Stimulated activated CD8-positive, alpha-beta memory T cell treated with anti-CD3 and anti-CD28 coated beads, Interleukin-4, amount 100 ng/mL, for 1 hour (primary cell): Measurements from ENCODE around the gene TOB1.
A peak's percentile ranks its signal among the peaks of the same experiment; 100 is the strongest.

Source experiments
- DNase-seq, 2 donors: peaks; one replicate each; pipeline ENCODE4 v3.0.0-alpha.2; 2020; ENCODE audit warnings: low read depth in 2 of 2, low spot score in 1 of 2

The TOB1 gene

DNA sequence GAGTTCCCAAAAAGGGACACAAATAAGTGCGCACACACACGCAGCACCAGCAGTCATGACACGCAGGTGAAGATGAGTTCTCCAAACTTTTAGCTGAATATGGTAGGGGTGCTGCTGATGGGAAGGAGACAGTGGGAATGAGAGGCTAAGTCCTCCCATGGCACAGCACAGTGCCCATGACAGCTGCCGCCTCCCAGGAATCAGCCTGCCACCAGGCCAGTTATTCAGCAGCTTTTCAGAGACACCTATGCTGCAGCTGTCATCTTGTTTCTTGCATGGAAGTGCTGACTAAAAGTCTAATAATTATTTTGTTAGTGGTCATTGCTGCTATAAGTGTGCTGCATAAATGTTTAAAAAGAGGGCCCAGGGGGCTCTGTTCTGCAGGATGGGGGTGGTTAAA is 18.6 kb downstream of the TOB1 start:
- DNase-seq: no peak

DNA sequence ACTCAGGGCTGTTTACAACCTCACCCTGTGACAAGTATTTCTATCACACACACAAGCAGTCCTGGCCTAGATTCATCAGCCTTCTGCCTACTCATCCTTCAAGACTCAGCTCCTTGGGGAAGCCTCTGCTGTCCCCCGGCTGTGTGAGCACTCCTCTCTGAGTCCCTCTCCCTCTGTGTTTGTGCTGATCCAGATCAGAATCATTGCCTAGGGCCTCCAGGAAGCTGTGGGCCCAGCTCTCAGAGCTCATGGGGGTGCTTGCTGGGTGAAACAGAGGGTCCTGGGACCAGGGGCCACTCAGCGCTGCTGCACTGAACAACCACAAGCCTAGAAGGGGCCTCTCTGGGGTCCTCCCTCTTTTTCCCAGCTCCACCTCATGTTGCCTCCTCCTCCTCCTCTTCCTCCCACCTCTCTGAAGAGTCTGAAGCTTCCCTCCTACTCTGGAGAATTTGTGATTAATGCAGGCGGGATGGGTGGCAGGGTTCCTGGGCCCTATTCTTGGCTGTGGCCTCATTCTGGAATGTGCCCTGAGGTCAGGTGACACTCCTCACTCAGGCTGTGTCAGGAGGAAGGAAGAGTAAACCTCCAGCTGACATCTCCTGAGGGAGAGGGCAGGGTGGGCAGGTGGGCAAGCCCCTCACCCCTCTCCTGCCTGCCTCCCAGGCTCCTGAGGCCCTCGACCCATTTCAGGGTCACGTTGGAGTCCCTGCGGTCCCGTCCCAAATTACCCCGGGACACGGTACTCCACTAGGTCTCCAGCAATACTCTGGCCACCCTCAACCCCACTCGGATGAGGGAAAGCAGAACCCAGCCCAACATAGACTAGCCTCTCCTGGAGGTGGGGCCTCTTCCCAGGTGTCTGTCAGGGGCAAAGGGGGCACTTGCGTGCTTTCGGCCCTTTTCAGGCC is 20.7 kb downstream of the TOB1 start:
- no peak for DNase-seq

DNA sequence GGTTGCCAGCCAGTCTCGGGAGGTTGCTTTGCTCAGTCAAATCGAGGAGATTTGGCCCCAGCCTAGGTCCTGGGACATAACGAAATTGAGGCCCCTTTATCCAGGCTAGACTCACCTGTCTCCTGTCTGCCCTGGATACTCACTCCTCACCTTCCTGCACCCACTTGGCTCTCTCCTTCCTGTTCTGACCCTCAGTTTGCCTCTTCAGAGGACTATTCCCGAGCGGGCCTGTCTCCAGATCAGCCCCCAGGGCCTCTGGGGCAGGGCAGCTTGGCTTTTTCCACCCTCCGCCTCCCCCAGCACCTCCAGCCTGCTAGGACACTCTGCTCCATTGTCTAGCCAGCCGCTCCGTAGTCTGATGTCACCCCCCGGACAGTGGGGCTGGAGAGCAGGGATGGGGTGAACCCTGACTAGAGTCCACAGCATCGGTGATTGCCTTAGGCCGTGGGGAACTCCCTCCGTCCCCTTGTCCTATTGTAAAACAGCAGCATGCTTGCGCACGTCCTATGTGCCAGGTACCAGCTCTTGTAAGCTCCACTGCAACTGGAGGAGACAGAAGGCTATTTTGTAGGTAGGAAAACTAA is 21.9 kb downstream of the TOB1 start:
- DNase-seq: no peak

DNA sequence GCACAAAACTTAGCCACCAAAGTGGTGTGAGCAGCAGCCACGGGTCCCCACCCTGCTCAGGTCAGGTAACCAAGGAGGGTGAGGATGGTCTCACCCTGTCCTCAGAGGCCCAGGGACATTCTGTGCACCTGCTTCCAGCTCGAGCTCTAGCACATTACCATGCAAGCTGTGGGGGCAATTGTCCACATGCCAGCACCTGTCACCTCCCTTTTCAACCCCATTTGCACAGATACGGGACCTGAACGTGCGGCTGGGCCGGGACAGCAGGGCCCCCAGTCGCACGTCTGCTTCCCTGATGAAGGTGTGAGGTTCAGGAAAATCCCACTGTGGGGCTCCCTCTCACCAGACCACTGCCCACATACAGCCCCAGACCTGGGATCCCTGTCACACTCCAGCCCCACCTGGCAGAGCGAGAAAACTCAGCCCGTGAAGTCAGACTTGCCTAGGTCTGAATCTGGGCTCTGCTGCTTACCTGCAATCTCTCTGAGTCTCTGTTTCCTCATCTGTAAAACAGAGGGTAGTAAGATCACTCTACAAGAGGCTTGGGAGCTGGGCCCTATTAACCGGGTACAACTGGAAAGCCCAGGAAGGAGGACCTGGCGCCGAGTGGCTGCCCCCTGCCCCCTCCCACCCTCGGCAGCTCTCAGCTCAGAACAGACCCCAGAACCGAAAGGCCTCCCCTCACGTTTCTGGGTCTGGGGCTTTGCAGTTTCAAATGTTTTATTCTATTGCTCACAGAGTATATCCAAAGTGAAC is 22.8 kb downstream of the TOB1 start:
- DNase-seq: no peak

DNA sequence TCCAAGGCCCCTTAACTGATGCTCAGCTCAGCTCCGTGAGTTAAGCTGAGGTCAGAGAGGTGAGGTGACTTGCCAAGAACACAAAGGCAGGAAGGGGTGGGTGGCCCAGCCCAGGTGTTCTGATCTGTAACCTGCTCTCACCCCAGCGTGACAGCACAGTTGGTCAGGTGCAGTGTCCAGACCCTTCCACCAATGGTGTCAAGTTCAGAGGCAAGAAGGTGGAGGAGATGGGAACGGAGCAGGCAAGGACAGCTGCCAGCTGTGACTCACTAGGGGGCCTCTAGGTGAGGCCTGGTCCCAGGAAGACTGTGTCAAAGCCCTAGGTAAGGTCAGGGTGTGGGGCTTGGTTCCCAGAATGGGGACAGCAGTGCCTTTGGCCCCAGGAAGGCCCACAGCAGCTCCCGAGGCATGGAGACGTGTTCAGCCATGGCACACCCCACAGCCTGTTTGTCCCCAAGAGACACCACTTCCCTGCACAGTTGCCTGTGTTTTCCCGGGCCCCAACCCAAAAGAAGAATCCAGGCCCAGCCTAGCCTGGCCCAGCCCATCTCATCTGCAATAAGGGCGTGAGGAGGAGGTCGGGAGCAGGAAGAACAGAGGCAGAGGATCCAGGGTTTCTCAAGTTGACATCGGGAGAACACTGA is 23.5 kb downstream of the TOB1 start:
- no peak for DNase-seq

DNA sequence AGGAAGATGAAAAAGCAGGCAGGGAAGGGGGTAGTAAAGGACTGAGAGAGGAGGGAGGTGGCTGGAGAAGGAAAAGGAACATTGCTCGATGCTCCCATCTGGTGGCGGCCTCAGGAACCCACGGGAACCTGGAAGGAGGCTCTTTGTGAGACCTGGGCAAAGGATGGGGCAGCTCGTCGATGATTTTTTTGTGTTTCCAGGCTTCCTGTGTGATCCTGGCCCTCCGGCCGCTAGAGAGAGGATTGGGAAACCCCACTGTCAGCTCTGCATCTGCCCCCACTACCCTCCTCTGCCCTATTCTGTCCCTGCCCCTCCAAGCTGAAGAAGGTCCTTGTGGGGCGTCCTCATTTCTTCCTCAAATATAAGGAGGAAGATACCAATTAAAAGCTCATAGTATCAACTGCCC is 24.2 kb downstream of the TOB1 start:
- peak in 1 of 2 donors; percentile 18 for DNase-seq

DNA sequence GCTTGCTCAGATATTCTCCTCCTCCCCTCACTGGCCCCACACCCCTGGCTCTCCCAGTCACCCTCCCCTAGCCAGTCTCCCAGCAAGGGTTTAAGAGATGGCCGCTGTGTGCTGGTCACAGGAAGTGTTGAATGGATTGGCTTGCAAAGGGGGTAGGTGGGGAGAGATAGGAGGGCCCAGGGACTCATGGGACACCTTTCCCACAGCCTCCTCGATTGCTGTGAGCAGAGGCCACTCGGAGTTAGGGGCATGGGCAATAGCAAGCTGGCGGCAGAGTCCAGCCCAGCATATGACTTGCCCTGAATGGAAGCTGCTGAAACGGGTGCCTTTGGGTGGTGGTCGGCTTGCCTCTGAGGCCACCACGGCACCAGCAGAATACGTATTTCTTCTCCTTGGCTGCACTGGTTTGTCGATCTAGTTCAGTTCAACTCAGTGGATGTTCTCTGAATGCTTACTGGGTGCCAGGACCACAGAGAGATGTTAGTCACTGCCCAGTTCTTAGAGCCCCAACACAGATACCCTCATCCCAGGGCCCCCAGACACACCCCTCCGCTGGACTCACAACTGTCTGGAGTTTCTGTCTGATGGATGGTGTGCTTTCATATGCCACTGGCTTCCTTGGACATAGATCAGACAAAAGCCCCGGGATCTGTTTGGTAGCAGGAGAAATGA is 24.7 kb downstream of the TOB1 start:
- DNase-seq: no peak

DNA sequence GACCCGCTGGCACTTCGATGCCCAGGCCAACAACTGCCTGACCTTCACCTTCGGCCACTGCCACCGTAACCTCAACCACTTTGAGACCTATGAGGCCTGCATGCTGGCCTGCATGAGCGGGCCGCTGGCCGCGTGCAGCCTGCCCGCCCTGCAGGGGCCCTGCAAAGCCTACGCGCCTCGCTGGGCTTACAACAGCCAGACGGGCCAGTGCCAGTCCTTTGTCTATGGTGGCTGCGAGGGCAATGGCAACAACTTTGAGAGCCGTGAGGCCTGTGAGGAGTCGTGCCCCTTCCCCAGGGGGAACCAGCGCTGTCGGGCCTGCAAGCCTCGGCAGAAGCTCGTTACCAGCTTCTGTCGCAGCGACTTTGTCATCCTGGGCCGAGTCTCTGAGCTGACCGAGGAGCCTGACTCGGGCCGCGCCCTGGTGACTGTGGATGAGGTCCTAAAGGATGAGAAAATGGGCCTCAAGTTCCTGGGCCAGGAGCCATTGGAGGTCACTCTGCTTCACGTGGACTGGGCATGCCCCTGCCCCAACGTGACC is 25.8 kb downstream of the TOB1 start:
- no peak for DNase-seq

DNA sequence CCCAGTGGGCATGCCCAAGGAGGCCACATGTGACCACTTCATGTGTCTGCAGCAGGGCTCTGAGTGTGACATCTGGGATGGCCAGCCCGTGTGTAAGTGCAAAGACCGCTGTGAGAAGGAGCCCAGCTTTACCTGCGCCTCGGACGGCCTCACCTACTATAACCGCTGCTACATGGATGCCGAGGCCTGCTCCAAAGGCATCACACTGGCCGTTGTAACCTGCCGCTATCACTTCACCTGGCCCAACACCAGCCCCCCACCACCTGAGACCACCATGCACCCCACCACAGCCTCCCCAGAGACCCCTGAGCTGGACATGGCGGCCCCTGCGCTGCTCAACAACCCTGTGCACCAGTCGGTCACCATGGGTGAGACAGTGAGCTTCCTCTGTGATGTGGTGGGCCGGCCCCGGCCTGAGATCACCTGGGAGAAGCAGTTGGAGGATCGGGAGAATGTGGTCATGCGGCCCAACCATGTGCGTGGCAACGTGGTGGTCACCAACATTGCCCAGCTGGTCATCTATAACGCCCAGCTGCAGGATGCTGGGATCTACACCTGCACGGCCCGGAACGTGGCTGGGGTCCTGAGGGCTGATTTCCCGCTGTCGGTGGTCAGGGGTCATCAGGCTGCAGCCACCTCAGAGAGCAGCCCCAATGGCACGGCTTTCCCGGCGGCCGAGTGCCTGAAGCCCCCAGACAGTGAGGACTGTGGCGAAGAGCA is 26.4 kb downstream of the TOB1 start:
- DNase-seq: no peak

DNA sequence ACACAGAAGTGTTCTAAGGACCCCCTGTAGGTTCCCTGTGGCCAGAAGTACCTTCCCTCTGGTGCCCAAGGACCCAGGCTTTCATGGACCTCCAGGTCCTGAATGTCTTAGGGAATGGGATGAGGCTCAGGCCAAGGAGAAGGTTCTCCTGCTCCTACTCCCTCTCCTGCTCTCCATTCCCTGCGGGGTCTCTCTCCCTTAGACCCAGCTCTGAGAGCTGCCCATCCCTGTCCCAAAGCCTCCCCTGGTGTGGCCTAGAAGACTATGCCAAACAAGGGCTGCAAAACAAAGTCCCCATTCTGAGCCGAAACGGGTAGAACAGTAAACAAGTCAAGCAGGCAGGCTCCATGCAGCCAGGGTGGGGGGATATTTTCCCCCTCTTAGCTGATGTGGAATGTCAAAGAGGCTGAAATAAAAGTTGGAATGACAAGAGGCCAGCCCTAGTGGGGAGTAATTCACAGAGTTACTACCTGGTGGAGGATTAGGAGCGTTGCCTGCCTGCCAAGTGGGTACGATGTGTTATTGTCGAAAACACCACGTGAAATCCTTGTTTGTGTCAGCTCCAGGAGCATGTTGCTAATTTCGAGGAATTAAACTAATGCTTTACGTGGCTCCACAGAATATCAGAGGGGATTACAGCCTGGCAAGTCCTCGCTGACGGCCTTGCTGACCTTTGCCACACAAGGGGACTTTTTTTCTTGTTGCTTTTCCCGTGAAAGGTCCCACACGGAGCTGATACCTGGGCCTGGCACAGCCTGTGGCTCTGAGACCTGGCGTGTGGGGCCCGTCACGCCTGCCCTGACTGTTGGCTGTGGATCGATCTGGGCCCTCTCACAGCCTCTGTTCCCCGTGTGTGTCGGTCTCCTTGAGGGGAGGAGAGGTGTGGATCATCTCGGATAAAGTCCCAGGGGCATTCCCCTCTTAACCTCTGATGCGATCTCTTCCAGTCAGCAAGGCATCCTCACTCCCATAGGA is 27.9 kb downstream of the TOB1 start:
- no peak for DNase-seq

DNA sequence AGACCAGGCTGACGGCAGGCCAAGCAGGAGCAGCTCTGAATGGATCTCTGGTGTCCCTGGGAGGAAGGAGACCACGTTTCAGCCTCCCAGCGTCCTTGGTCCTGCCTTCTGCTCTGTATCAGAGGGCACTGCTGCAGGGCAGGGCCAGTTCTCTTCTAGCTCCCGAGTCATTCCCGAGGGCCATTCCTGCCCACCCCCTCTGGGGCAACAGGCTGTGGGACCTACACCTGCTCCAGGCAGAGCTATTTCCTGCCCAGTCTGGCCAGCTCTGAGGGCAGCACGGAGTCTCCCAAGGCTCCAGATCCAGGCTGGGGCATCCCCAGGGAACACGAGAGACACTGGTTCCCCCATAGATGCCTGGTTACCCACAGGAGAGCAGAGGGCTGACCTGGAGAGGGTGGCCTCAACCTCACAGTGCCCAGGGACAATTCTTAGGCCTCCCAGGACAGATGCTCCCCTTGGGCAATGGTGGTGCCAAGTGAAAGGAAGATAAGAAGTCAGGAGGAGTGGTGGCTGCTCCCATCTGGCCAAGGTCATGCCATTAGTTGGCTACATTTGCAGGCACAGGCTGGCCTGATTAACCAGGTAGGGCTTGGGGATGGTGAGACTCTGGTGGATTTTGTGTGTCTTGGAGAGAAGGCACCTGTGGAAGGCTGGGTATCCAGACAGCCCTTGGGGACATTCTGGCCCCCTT is 28.7 kb downstream of the TOB1 start:
- DNase-seq: no peak

DNA sequence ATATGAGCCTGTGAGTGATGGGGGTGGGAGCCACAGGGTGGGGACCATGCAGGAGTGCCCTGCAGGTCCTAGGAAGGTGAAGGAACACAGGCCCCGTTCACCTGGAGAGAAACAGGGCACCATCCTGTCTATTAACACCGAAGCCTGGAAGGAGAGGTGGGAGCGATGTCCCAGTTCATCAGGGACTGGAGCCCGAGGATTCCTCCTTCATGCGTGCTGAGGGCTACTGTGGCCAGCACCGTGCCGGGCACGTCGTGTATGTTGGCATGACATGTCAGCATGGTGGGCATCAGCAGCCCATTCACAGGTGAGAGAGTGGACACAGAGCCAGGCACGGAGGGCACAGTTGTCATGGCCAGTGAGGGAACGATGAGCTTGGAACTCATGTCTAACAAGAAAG is 29.3 kb downstream of the TOB1 start:
- no peak for DNase-seq

DNA sequence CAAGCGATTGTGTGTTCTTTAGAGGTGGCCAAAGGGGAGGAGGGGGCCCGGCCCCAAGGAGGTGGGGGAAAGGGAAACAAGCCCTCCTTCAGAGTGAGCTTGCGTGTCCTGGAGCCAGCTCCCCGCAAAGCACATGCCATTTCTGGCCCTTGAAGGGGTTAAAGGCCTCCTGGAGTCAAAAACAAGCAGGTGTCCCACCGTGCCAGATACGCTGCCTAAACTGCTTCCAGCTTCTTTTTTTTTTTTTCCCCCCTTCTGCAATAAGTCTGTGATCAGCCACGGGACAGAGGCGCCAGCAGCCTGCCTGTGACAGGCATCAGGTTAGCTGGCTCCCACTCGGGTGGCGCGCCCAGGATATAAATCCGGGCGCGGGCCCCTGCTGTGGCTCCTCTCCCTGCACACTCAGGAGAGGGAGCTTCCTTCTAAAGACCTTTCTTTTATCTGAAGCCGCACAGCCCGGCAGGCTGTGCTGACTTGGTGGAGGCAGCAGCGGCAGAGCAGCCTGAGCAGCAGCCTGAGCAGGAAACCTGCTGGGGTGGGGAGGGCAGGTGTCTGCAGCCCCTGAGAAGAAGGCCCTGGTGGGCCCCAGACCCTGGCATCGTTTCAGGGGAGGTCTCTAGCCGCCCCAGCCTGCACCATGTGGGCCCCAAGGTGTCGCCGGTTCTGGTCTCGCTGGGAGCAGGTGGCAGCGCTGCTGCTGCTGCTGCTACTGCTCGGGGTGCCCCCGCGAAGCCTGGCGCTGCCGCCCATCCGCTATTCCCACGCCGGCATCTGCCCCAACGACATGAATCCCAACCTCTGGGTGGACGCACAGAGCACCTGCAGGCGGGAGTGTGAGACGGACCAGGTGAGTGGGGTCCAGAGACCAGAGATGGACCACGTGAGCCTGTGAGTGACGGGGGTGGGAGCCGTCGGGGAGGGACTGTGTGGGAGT is 30.6 kb downstream of the TOB1 start, which contains the start of gene WFIKKN2:
TSS of gene WFIKKN2 (plus strand) at position 286 of the 934 bp plus-strand sequence. CDS start at position 638, 352 bp downstream.
- no peak for DNase-seq

DNA sequence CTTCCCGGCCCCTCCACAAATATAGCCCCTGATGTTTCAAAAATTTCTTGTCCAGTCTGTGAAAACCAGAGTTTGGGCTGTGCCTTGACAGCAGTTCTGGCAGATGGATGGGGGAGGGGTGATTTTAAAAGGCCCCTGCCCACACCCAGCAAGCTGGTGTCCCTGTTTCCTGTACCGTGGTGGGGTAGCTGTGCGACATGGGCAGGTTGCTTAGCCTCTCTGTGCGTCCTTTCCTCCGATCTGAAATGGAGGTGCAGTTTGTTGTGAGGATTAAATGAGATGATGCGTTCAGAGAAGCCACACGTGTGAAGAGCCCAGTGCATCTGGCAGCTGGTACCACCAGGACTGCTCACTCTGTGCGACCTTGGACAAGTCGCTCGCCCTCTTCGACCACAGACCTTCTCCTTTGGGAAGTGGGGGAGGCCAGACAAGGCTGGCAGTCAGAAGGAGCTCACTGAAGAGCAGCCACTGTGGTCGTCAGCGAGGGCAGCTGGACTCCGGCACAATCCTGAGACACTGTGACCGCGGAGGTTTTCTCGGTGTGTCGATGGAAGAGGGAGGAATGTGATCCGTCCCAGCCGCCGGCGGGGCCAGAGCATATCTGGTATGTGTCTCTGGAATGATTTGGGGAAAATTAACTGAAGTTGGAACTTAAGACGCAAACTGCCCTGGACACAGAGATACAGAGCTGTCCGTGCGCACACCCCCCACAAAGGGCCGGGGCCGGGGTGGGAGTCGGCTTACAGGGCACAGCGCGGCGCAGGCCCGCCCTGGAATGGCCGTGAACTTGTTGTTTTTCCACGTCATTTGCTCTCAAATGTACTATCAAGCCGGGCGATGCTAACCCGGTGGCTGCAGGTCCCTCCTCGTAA is 31.5 kb downstream of the TOB1 start:
- DNase-seq: no peak

DNA sequence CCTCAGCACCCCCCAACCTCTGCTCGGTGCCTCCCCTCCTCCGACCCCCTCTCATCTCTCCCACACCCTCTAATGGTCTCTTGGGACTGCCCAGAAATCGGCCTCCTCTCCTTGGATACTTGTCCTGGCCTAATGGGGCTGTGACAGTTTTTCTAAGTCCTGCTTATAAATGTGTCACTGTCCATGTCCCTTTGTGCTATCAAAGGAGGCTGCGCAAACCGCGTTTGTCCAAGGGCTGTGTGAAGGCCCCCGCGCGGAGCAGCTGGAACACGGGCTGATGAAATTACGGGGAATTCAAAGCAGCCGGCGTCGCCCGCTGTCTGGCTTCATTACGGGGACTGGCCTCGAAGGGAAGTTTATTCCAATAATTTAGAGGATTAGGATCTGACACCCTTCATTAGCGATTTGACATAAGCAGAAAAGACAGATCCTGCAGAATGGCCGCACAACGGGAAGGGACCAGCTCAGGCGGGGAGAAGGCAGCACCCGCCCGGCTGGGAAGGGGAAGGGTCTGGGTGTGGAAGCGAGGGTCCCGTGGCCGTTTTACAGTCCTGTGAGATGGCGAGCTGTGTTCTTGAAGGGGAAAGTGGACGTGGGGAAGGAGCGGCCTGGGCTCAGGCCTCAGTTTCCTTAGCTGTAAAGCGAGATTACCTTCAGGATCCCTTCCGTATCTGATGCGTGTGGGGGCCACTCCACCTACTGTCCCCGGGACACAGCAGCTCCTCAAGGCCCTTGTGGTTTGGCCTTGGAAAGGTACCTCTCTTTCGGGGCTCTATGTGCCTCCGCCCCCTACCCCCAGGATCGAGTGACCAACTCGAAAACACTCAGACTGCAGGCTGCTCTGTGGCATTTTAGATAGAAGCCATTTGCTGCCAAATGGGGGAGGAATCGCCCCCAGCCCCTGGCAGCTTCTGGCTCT is 32.4 kb downstream of the TOB1 start:
- DNase-seq: no peak
